ENCODE data around the gene NUP43.

NUP43 gene

DNA sequence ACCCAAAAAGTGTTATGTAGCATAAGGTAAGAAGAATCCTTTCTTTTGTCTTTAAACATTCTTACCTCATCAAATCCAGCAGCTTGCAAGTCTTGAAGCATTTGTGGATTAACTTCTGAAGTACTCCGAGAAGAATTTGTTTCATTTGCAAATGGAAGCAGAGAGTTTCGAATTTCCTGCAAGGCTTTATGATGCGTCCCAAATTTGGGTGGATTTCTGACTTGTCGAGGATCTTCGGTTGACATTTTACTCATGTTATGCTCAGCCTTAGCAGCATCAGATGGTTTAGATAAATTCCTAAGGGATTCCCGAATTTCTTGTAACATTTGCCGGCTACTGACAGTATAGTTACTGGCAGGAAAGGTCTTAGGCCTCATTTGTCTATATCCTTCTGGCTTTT lies 44.6 kb downstream of the NUP43 start:
- H3K27ac ChIP-seq, result no peak overlapping the region

DNA sequence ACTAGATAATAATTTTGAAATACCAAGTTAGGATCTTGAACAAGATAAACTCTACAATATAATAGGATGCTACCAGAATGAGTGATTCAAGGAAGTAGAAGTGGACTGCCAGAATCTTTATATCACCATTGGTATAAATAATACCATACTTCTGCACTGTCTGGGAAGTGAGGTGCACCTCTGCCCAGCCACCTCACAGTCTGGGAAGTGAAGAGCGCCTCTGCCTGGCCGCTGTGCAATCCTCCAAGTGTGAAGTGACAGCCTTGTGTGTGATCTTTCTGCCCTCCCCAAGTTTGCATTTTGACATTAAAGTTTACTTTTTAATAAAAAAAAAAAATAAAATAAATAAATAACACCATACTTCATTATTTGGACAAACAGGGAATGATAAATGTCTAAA lies 47.2 kb downstream of the NUP43 start:
- no peak overlapping the region for H3K27ac ChIP-seq
- TF ChIP-seq, protein P1, sequence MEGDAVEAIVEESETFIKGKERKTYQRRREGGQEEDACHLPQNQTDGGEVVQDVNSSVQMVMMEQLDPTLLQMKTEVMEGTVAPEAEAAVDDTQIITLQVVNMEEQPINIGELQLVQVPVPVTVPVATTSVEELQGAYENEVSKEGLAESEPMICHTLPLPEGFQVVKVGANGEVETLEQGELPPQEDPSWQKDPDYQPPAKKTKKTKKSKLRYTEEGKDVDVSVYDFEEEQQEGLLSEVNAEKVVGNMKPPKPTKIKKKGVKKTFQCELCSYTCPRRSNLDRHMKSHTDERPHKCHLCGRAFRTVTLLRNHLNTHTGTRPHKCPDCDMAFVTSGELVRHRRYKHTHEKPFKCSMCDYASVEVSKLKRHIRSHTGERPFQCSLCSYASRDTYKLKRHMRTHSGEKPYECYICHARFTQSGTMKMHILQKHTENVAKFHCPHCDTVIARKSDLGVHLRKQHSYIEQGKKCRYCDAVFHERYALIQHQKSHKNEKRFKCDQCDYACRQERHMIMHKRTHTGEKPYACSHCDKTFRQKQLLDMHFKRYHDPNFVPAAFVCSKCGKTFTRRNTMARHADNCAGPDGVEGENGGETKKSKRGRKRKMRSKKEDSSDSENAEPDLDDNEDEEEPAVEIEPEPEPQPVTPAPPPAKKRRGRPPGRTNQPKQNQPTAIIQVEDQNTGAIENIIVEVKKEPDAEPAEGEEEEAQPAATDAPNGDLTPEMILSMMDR (IDR thresholded peaks at IDR 0.05), result no peak

More for the DNA sequence above, 44.6 kb downstream of the NUP43 start:
- TF ChIP-seq, protein P1 (IDR thresholded peaks at IDR 0.05), result no peak
- no peak for TF ChIP-seq ZFX (IDR thresholded peaks at IDR 0.05; ENCODE audit: borderline replicate concordance)

DNA sequence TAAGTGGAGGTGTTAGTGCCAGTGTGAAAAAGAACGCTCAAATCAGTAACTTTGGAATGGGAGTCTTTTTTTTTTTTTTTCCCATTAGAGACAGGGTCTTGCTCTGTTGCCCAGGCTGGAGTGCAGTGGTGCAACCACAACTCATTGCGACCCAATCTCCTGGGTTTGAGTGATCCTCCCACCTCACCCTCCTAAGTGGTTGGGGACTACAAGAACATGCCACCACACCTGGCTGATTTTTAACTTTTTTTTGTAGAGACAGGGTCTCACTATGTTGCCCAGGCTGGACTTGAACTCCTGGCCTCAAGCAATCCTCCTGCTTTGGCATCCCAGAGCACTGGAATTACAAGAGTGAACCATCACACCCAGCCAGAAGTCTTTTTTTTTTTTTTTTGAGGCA lies 48.2 kb downstream of the NUP43 start:
- H3K27ac ChIP-seq, result no peak overlapping the region
- TF ChIP-seq ZFX (IDR thresholded peaks at IDR 0.05; ENCODE audit: borderline replicate concordance), result no peak
- TF ChIP-seq, protein P1 (IDR thresholded peaks at IDR 0.05), result no peak

DNA sequence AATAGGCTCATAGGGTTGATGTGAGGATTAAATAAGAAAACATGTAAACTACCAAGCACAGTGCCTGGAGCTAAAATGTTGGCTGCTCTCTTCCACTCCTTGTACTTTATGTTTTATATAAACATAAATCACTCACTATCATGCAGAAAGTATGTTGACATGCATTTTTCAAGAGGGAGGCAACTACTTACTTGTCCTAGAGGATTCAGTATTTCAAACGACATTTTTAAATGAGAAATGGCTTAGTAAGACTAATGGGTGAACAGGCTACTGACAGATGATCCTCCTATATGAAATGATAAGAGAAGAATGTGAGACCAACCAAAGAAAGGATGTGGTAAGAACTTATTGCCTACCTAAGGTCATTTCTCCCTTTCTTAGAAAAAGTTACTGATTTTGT lies 49.4 kb downstream of the NUP43 start:
- no peak for TF ChIP-seq ZFX (IDR thresholded peaks at IDR 0.05; ENCODE audit: borderline replicate concordance)
- TF ChIP-seq, protein P1 (IDR thresholded peaks at IDR 0.05), result no peak
- no peak overlapping the region for H3K27ac ChIP-seq

DNA sequence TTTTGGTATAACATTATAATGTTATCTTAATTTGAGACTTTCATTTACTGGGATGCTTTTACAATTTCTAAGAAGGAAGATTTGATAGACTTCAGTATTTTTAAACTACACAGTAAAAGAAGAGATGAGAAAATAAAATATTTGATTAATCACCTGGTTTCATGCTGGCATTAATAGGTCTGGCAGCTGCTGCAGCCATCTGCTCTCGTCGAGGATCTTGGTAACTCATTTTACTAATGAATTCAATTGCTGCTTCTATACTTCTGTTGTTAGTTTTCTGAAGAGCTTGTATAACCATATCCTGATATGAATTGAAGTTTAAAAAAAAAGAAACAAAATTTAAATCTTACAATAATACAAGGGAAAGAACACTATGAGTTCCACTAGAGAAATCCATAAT lies 51.4 kb downstream of the NUP43 start:
- TF ChIP-seq ZFX (IDR thresholded peaks at IDR 0.05; ENCODE audit: borderline replicate concordance), result no peak
- TF ChIP-seq, protein P1 (IDR thresholded peaks at IDR 0.05), result no peak
- H3K27ac ChIP-seq, result no peak overlapping the region

DNA sequence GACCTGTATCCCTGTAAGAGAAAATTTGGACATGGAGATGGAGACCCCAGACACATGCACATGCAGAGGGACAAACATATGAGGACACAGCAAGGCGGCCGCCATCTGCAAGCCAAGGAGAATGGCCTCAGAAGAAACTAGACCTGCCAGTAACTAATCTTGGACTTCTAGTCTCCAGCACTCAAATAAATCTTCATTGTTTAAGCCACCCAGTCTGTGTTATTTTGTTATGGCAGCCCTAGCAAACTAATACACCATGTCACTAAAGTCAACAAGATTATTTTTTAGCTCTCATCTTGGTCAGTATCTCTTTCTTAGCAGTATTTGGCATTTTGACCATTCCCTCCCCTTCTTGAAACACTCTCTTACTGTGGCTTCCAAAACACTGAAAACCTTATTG lies 55.1 kb downstream of the NUP43 start:
- H3K27ac ChIP-seq, result no peak overlapping the region
- TF ChIP-seq ZFX (IDR thresholded peaks at IDR 0.05; ENCODE audit: borderline replicate concordance), result no peak
- TF ChIP-seq, protein P1 (IDR thresholded peaks at IDR 0.05), result no peak

DNA sequence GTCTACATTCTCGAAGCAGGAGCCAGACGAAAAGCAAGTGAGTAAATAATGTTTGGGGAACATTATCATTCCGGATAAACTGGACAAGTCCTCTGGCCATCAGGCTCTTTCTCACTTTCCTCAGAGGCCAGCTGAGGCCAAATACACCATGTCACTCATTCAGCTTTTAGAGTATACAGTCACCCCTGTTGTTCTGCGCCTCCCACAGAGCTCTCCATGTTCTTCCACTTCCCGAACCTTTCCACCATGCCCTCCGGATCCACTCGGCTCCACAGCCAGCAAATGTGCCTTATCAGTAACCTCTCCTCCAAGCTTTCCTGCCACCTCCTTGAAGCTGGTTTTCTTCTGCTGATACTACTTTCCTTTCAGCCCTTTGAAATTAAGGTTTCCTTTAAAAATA lies 60.1 kb downstream of the NUP43 start:
- H3K27ac ChIP-seq, result no peak overlapping the region
- TF ChIP-seq ZFX (IDR thresholded peaks at IDR 0.05; ENCODE audit: borderline replicate concordance), result no peak
- TF ChIP-seq, protein P1 (IDR thresholded peaks at IDR 0.05), result no peak

Measured in 22Rv1 (cell line).